ENCODE results near the gene OMG. TPM values are rescaled to one million over a fixed set of nuclear protein-coding genes. Genes with fewer than 3 reads are reported as not detected.

Gene OMG
- polyA plus RNA-seq, 1 of the 3 experiments (the other 2 are of a cell fraction): 0.61 TPM

GRCh38 chr17:31294820-31295488, 2.1 kb downstream of the OMG start (continued):
- TF ChIP-seq USF2 (IDR thresholded peaks at IDR 0.05; ENCODE audit: borderline replicate concordance, low read depth, low read length): no peak

- H3K36me3 ChIP-seq (replicated peaks in 1 of 2; ENCODE audit: control insufficient read depth in 1 of 2, insufficient read depth in 2 of 2, low read length in 1 of 2): peaks cover 15 to 26% of the 10 kb centered on the region in 2 experiments
- peak overlapping the region in 1 of 2 experiments; percentile 22; a peak in 1 of 4 replicates for H3K27ac ChIP-seq (ENCODE audit: low read depth in 2 of 2, low read length in 1 of 2)
- H3F3A ChIP-seq (replicated peaks; ENCODE audit: insufficient read depth): peaks cover 4% of the 10 kb centered on the region
- TF ChIP-seq FOXM1 (IDR thresholded peaks at IDR 0.05; ENCODE audit: low read depth) (no peak), REST (IDR thresholded peaks at IDR 0.05; ENCODE audit: low read depth, low read length) (no peak), JUND (IDR thresholded peaks at IDR 0.05) (no peak), RCOR1 (IDR thresholded peaks at IDR 0.05; ENCODE audit: low read length) (no peak), USF1 (IDR thresholded peaks at IDR 0.05; ENCODE audit: borderline replicate concordance, low read depth) (no peak), NRF1 (IDR thresholded peaks at IDR 0.05; ENCODE audit: low read depth, low read length) (no peak)
- no peak overlapping the region for H3K4me3 ChIP-seq (ENCODE audit: low read depth in 2 of 2, low read length in 1 of 2)
- no peaks in the 10 kb centered on the region for H3K27me3 ChIP-seq (ENCODE audit: insufficient read depth)
- no peaks in the 10 kb centered on the region for H3K79me2 ChIP-seq (ENCODE audit: insufficient read depth)
- WGBS (ENCODE audit: low lambda C conversion rate): 97% methylated on average over 3 of the region's 3 CpGs
- no peaks in the 10 kb centered on the region for H4K20me1 ChIP-seq (ENCODE audit: insufficient read depth)
- no peak overlapping the region for H2AFZ ChIP-seq (ENCODE audit: low read depth)
- no peaks in the 10 kb centered on the region for H3K9me3 ChIP-seq
- H3K9ac ChIP-seq: no peak overlapping the region
- H3K9me2 ChIP-seq: 0 out of 2 replicates have a peak, but pooled peaks cover 4% of the 10 kb centered on the region
- POLR2A ChIA-PET: no interaction called here
- CTCF ChIA-PET: interaction anchor here (0.7 kb wide), 1 partner anchor 17 kb away, joined by 4 read pairs; no protein-coding TSS in a partner anchor
- no peaks in the 10 kb centered on the region; a peak in 1 of 4 replicates for H3K4me1 ChIP-seq (ENCODE audit: control insufficient read depth in 1 of 2, insufficient read depth in 2 of 2, low read depth in 1 of 2, low read length in 1 of 2)
- no peak for DNase-seq
- no peak overlapping the region for H3K4me2 ChIP-seq
These were observed 2.8 kb downstream of the OMG start for GRCh38 chr17:31294231-31294630.

- H3K9me2 ChIP-seq: 0 out of 2 replicates have a peak, but pooled peaks cover 4% of the 10 kb centered on the region
- H3K4me2 ChIP-seq: no peak overlapping the region
- H3K9ac ChIP-seq: no peak overlapping the region
- H3K27me3 ChIP-seq (ENCODE audit: insufficient read depth): no peaks in the 10 kb centered on the region
- H4K20me1 ChIP-seq (ENCODE audit: insufficient read depth): no peaks in the 10 kb centered on the region
- ChIA-PET CTCF (no interaction called here), POLR2A (no interaction called here)
- H3F3A ChIP-seq (replicated peaks; ENCODE audit: insufficient read depth): peaks cover 4% of the 10 kb centered on the region
- WGBS (ENCODE audit: low lambda C conversion rate): 94% methylated on average over 2 of the region's 2 CpGs
- H3K4me1 ChIP-seq (ENCODE audit: control insufficient read depth in 1 of 2, insufficient read depth in 2 of 2, low read depth in 1 of 2, low read length in 1 of 2): no peaks in the 10 kb centered on the region; a peak in 1 of 4 replicates
- DNase-seq: no peak
- no peak overlapping the region for H3K4me3 ChIP-seq (ENCODE audit: low read depth in 2 of 2, low read length in 1 of 2)
- no peaks in the 10 kb centered on the region for H3K79me2 ChIP-seq (ENCODE audit: insufficient read depth)
- no peak overlapping the region; a peak in 1 of 4 replicates for H3K27ac ChIP-seq (ENCODE audit: low read depth in 2 of 2, low read length in 1 of 2)
- peaks cover 15 to 26% of the 10 kb centered on the region in 2 experiments for H3K36me3 ChIP-seq (replicated peaks in 1 of 2; ENCODE audit: control insufficient read depth in 1 of 2, insufficient read depth in 2 of 2, low read length in 1 of 2)
- H2AFZ ChIP-seq (ENCODE audit: low read depth): no peak overlapping the region
- H3K9me3 ChIP-seq: no peaks in the 10 kb centered on the region
- no peak for TF ChIP-seq CTCF (IDR thresholded peaks at IDR 0.05)
- TF ChIP-seq MXI1 (IDR thresholded peaks at IDR 0.05; ENCODE audit: low read depth, low read length): no peak
- TF ChIP-seq MAX (IDR thresholded peaks at IDR 0.05; ENCODE audit: low read depth): no peak
- TF ChIP-seq NRF1 (IDR thresholded peaks at IDR 0.05; ENCODE audit: low read depth, low read length): no peak
- no peak for TF ChIP-seq GATA2 (CRISPR knock-in tag; IDR thresholded peaks at IDR 0.05)
- TF ChIP-seq FOSL2 (IDR thresholded peaks at IDR 0.05; ENCODE audit: borderline replicate concordance, low read depth): no peak
- no peak for TF ChIP-seq EP300 (IDR thresholded peaks at IDR 0.05; ENCODE audit: borderline replicate concordance in 1 of 2, low read depth in 1 of 2, low read length in 1 of 2)
- no peak for TF ChIP-seq GABPA (IDR thresholded peaks at IDR 0.05; ENCODE audit: low read depth)
- TF ChIP-seq YY1 (IDR thresholded peaks at IDR 0.05; ENCODE audit: low read depth): no peak
- no peak for TF ChIP-seq NFIC (IDR thresholded peaks at IDR 0.05; ENCODE audit: borderline replicate concordance)
- no peak for TF ChIP-seq RXRA (IDR thresholded peaks at IDR 0.05; ENCODE audit: borderline replicate concordance, low read depth)
- TF ChIP-seq TCF12 (IDR thresholded peaks at IDR 0.05): no peak
These were observed 3.5 kb downstream of the OMG start for GRCh38 chr17:31293581-31293980.

Data from SK-N-SH (cell line).